Activated CD4-positive, alpha-beta memory T cell treated with anti-CD3 and anti-CD28 coated beads for 36 hours (primary cell): Measurements from ENCODE around the gene MUC21. TPM values are rescaled to one million over a fixed set of nuclear protein-coding genes. Genes with fewer than 3 reads are reported as not detected.

Experiments
- CTCF ChIA-PET: fragments of 350-600 bp; sonication (Branson Sonifier 250); formaldehyde crosslinking; loops from one replicate; lab custom pipeline; 2021; ENCODE audit warnings: antibody characterized with exemption, inconsistent platforms; lab: Charles Lee
- POLR2A ChIA-PET: fragments of 350-600 bp; sonication (Branson Sonifier 250); formaldehyde crosslinking; loops from one replicate; lab custom pipeline; 2021; ENCODE audit warnings: antibody characterized with exemption; lab: Charles Lee
- DNase-seq: peaks from one replicate; pipeline ENCODE4 v3.0.0-alpha.2; 2020
- H3K27ac Mint-ChIP-seq: one replicate; pipeline ENCODE4 v1.8.0; 2021; ENCODE audit warnings: mixed read lengths
- H3K27me3 Mint-ChIP-seq: one replicate; pipeline ENCODE4 v1.8.0; 2021; ENCODE audit warnings: mixed read lengths
- H3K36me3 Mint-ChIP-seq: one replicate; pipeline ENCODE4 v1.8.0; 2021; ENCODE audit warnings: mixed read lengths
- H3K4me1 Mint-ChIP-seq: one replicate; pipeline ENCODE4 v1.8.0; 2021; ENCODE audit warnings: low read depth, mixed read lengths
- H3K4me3 Mint-ChIP-seq: one replicate; pipeline ENCODE4 v1.8.0; 2021; ENCODE audit warnings: mild to moderate bottlenecking, mixed read lengths
- H3K9me3 Mint-ChIP-seq: one replicate; pipeline ENCODE4 v1.8.0; 2021; ENCODE audit warnings: mixed read lengths
- intact Hi-C: fragments of 100-400 bp; cut with micrococcal nuclease; formaldehyde crosslinking; loops from one replicate; pipeline ENCODE4 v1.15.1; 2023
- total RNA-seq, 2 experiments: library from RNA; stranded (reverse); gene quantifications; one replicate each; pipeline ENCODE4 v1.2.3, GENCODE V29; 2021

The MUC21 gene
- not detected for total RNA-seq

GRCh38 chr6:30983439-30983838 is at the start of gene MUC21:
TSS of gene MUC21 (plus strand) at chr6:30983718. CDS start at chr6:30983959, 241 bp downstream.
- Mint-ChIP-seq H3K36me3 (no peaks in the 10 kb centered on the region), H3K27ac (no peak within 1 kb of the TSS), H3K4me1 (peaks cover 7% of the 10 kb centered on the region), H3K9me3 (no peaks in the 10 kb centered on the region), H3K4me3 (no peak within 1 kb of the TSS), H3K27me3 (peaks cover 26% of the 10 kb centered on the region)
- intact Hi-C loops: no loop called here
- POLR2A ChIA-PET: no interaction called here
- CTCF ChIA-PET: interaction anchor here (1.2 kb wide), 1 partner anchor 86 kb away, joined by 3 read pairs; no protein-coding TSS in a partner anchor
- DNase-seq: no peak

GRCh38 chr6:30935018-30935417 is 48.5 kb upstream of the MUC21 start:
- ChIA-PET CTCF (interaction anchor here (1.1 kb wide), 1 partner anchor 134 kb away, joined by 3 read pairs; no protein-coding TSS in a partner anchor), POLR2A (no interaction called here)
- DNase-seq: no peak
- Mint-ChIP-seq H3K4me3 (no peak overlapping the region), H3K27me3 (peaks cover 9% of the 10 kb centered on the region), H3K27ac (no peak overlapping the region), H3K4me1 (no peaks in the 10 kb centered on the region), H3K36me3 (no peaks in the 10 kb centered on the region), H3K9me3 (no peaks in the 10 kb centered on the region)
- intact Hi-C loops: no loop called here

GRCh38 chr6:30937265-30937664 is 46.3 kb upstream of the MUC21 start:
- no peak for DNase-seq

GRCh38 chr6:30938730-30939129 is 44.8 kb upstream of the MUC21 start:
- no peak for DNase-seq
- Mint-ChIP-seq H3K9me3 (no peaks in the 10 kb centered on the region), H3K27ac (no peak overlapping the region), H3K36me3 (no peaks in the 10 kb centered on the region), H3K4me3 (no peak overlapping the region), H3K27me3 (peaks cover 27% of the 10 kb centered on the region), H3K4me1 (peaks cover 4% of the 10 kb centered on the region)
- intact Hi-C loops: no loop called here
- POLR2A ChIA-PET: no interaction called here
- CTCF ChIA-PET: no interaction called here

More at GRCh38 chr6:30937265-30937664, 46.3 kb upstream of the MUC21 start:
- peaks cover 14% of the 10 kb centered on the region for H3K27me3 Mint-ChIP-seq
- no peaks in the 10 kb centered on the region for H3K9me3 Mint-ChIP-seq
- POLR2A ChIA-PET: no interaction called here
- intact Hi-C loops: no loop called here
- no peak overlapping the region for H3K4me3 Mint-ChIP-seq
- no peaks in the 10 kb centered on the region for H3K4me1 Mint-ChIP-seq
- CTCF ChIA-PET: no interaction called here
- no peaks in the 10 kb centered on the region for H3K36me3 Mint-ChIP-seq
- H3K27ac Mint-ChIP-seq: no peak overlapping the region

- CTCF ChIA-PET: no interaction called here
- H3K4me1 Mint-ChIP-seq: peaks cover 4% of the 10 kb centered on the region
- no peaks in the 10 kb centered on the region for H3K9me3 Mint-ChIP-seq
Observed at GRCh38 chr6:30939473-30939872, 44.0 kb upstream of the MUC21 start.

GRCh38 chr6:30940361-30940986 is 43.0 kb upstream of the MUC21 start, which contains the start of gene MUCL3:
TSS of gene MUCL3 (plus strand) at chr6:30940973. CDS start at chr6:30941000, 27 bp downstream.
- Mint-ChIP-seq H3K4me3 (no peak within 1 kb of the TSS), H3K27ac (no peak within 1 kb of the TSS), H3K36me3 (no peaks in the 10 kb centered on the region), H3K27me3 (peaks cover 35% of the 10 kb centered on the region), H3K9me3 (no peaks in the 10 kb centered on the region), H3K4me1 (peaks cover 4% of the 10 kb centered on the region)
- no peak for DNase-seq
- POLR2A ChIA-PET: no interaction called here
- CTCF ChIA-PET: interaction anchor here (0.6 kb wide), 1 partner anchor 576 kb away, joined by 3 read pairs; no protein-coding TSS in a partner anchor
- intact Hi-C loops: no loop called here

More at GRCh38 chr6:30939473-30939872, 44.0 kb upstream of the MUC21 start:
- Mint-ChIP-seq H3K27ac (no peak overlapping the region), H3K27me3 (peaks cover 30% of the 10 kb centered on the region), H3K36me3 (no peaks in the 10 kb centered on the region), H3K4me3 (no peak overlapping the region)
- POLR2A ChIA-PET: no interaction called here
- intact Hi-C loops: no loop called here
- no peak for DNase-seq

- H3K4me1 Mint-ChIP-seq: peaks cover 4% of the 10 kb centered on the region
- no peaks in the 10 kb centered on the region for H3K9me3 Mint-ChIP-seq
- no peaks in the 10 kb centered on the region for H3K36me3 Mint-ChIP-seq
- DNase-seq: peak; percentile 26
- ChIA-PET POLR2A (no interaction called here), CTCF (interaction anchor here (1.0 to 1.4 kb wide), 2 partner anchors 137 to 145 kb away, joined by 3 to 5 read pairs; no protein-coding TSS in a partner anchor)
- H3K27ac Mint-ChIP-seq: no peak overlapping the region
- no peak overlapping the region for H3K4me3 Mint-ChIP-seq
- peaks cover 42% of the 10 kb centered on the region for H3K27me3 Mint-ChIP-seq
- intact Hi-C loops: no loop called here
Observed at GRCh38 chr6:30942338-30943060, 41.0 kb upstream of the MUC21 start.

GRCh38 chr6:30944051-30944450 is 39.5 kb upstream of the MUC21 start:
- Mint-ChIP-seq H3K36me3 (no peaks in the 10 kb centered on the region), H3K9me3 (no peaks in the 10 kb centered on the region), H3K27ac (no peak overlapping the region), H3K4me1 (peaks cover 4% of the 10 kb centered on the region), H3K4me3 (no peak overlapping the region), H3K27me3 (peaks cover 46% of the 10 kb centered on the region)
- CTCF ChIA-PET: no interaction called here
- POLR2A ChIA-PET: no interaction called here
- intact Hi-C loops: no loop called here
- DNase-seq: no peak

- CTCF ChIA-PET: no interaction called here
- Mint-ChIP-seq H3K36me3 (no peaks in the 10 kb centered on the region), H3K9me3 (no peaks in the 10 kb centered on the region), H3K4me3 (no peak overlapping the region), H3K4me1 (peaks cover 4% of the 10 kb centered on the region), H3K27me3 (peaks cover 58% of the 10 kb centered on the region), H3K27ac (no peak overlapping the region)
- POLR2A ChIA-PET: no interaction called here
- intact Hi-C loops: no loop called here
- DNase-seq: no peak
Observed at GRCh38 chr6:30945281-30945680, 38.2 kb upstream of the MUC21 start.

GRCh38 chr6:30947231-30947630 is 36.3 kb upstream of the MUC21 start:
- Mint-ChIP-seq H3K27ac (no peak overlapping the region), H3K4me1 (peaks cover 4% of the 10 kb centered on the region), H3K9me3 (no peaks in the 10 kb centered on the region), H3K36me3 (no peaks in the 10 kb centered on the region), H3K27me3 (peaks cover 55% of the 10 kb centered on the region), H3K4me3 (no peak overlapping the region)
- CTCF ChIA-PET: no interaction called here
- intact Hi-C loops: no loop called here
- POLR2A ChIA-PET: no interaction called here
- DNase-seq: no peak

GRCh38 chr6:30948811-30949210 is 34.7 kb upstream of the MUC21 start:
- Mint-ChIP-seq H3K4me1 (no peaks in the 10 kb centered on the region), H3K27me3 (peaks cover 42% of the 10 kb centered on the region), H3K36me3 (no peaks in the 10 kb centered on the region), H3K4me3 (no peak overlapping the region), H3K9me3 (no peaks in the 10 kb centered on the region), H3K27ac (no peak overlapping the region)
- POLR2A ChIA-PET: no interaction called here
- no peak for DNase-seq
- intact Hi-C loops: no loop called here
- CTCF ChIA-PET: interaction anchor here (0.7 kb wide), 1 partner anchor 270 kb away, joined by 4 read pairs; no protein-coding TSS in a partner anchor

- H3K27ac Mint-ChIP-seq: no peak overlapping the region
- POLR2A ChIA-PET: no interaction called here
- H3K27me3 Mint-ChIP-seq: peaks cover 25% of the 10 kb centered on the region
- intact Hi-C loops: no loop called here
- H3K9me3 Mint-ChIP-seq: no peaks in the 10 kb centered on the region
- H3K4me1 Mint-ChIP-seq: peaks cover 6% of the 10 kb centered on the region
- H3K4me3 Mint-ChIP-seq: no peak overlapping the region
- CTCF ChIA-PET: interaction anchor here (1.0 kb wide), 1 partner anchor 128 kb away, joined by 3 read pairs; no protein-coding TSS in a partner anchor
- no peak for DNase-seq
- H3K36me3 Mint-ChIP-seq: no peaks in the 10 kb centered on the region
Observed at GRCh38 chr6:30951907-30952469, 31.5 kb upstream of the MUC21 start.
